PC-3 (cell line): ENCODE results near the gene DHCR7.

Source experiments
- CTCF ChIP-seq: fragments of 300-600 bp; sonication (generic); conservative IDR thresholded peaks from 2 replicates; pipeline ENCODE4 v1.5.1; 2017; ENCODE audit warnings: antibody characterized with exemption, low read depth, mild to moderate bottlenecking, low read length
- EZH2 ChIP-seq: fragments of 300-600 bp; sonication (generic); IDR thresholded peaks from one replicate; pipeline ENCODE4 v1.6.1; 2017; ENCODE audit warnings: antibody characterized with exemption, mild to moderate bottlenecking, low read length; ENCODE audit not compliant: unreplicated experiment

DNA sequence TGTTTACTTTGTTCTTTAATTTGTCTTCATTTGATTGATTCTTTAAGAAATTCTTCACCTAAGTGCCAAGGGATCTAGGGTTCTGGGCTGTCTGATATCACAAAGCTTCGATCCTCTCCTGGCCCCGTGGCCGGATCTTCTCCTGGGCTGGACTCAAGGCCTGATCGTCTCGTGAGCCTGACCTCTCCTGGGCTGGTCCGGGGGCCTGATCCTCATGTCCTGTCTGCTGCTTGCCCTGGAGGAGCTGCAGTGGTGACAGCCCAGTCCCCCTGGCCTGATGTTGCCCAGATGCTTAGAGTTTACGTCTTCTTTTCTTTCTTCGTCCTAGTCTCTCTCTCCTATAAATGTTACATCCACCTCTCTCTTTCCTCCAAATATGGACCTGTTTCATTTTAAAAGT is 8.1 kb upstream of the DHCR7 start:
- TF ChIP-seq EZH2 (no peak), CTCF (no peak)
